GM10266 (cell line): ENCODE measurements around the gene ERAP2.

Experiments
- DNase-seq: peaks from one replicate; pipeline ENCODE4 v3.0.0; 2012; ENCODE audit errors: extremely low spot score
- TF ChIP-seq, protein P1 (sequence below): IDR thresholded peaks from 2 replicates; pipeline ENCODE4 v1.5.1; 2012; ENCODE audit warnings: mild to moderate bottlenecking, low read depth; ENCODE audit not compliant: control insufficient read depth, insufficient read depth; ENCODE audit errors: missing control alignments

Gene ERAP2

DNA sequence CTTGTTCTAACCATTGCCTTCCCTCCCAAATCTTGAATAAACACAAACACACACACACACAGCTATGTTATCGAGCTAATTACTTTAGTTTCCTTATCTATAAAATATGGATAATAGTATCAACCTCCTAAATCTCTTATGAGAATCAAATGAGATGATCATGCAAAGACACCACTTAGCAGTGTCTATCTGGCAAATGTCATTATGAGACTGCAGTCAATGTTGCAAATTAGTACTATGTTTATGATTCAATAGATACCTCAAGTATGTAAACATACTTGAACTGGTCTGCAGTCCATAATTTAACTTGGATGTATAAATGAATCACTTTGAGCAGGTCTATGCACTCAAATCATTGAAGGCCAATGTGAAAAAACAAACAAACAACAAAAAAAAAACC is 22.2 kb upstream of the ERAP2 start:
- DNase-seq = no peak
- TF ChIP-seq, protein P1, sequence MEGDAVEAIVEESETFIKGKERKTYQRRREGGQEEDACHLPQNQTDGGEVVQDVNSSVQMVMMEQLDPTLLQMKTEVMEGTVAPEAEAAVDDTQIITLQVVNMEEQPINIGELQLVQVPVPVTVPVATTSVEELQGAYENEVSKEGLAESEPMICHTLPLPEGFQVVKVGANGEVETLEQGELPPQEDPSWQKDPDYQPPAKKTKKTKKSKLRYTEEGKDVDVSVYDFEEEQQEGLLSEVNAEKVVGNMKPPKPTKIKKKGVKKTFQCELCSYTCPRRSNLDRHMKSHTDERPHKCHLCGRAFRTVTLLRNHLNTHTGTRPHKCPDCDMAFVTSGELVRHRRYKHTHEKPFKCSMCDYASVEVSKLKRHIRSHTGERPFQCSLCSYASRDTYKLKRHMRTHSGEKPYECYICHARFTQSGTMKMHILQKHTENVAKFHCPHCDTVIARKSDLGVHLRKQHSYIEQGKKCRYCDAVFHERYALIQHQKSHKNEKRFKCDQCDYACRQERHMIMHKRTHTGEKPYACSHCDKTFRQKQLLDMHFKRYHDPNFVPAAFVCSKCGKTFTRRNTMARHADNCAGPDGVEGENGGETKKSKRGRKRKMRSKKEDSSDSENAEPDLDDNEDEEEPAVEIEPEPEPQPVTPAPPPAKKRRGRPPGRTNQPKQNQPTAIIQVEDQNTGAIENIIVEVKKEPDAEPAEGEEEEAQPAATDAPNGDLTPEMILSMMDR = no peak

DNA sequence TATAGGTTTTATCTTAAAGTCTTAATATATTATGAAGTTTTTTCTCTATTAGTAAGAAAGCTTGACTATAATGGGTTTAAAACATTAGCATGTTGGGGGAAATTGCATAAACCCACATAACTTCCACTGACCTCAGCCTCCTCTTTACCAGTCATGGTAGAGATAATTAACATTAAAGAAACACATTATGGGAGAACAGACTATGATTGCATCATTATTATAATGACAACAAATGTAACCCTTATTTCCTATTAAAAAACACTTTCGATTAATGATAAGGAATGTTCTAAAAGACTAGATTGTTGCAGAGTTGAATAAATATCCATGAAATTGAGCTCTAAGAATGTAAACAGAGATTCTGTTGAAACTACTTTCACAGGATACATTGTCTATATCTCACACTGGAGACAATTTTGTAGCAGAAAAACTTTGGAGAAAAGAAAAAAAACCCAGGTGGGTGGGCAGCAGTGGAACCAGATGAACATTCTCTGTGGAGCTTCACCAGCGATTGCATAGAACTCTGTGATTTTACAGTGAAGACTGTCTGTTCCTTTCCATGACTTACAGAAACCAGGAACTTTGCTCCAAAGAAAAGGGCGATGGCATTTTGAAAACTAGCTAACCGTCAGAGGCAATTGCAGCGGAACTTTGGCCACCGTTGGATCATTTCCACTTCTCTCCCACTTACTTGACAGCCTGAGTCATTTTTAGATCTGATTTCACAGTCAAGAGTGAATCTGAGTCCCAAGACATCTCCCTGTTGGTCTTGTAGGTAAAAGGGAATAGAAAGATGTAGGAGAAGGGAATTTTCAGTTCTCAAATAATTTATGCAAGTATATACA is 21.0 kb upstream of the ERAP2 start:
- TF ChIP-seq, protein P1 = no peak
- no peak for DNase-seq

- TF ChIP-seq, protein P1 = no peak
- no peak for DNase-seq
Measured at GRCh38 chr5:96856371-96856770, 19.9 kb upstream of the ERAP2 start.

DNA sequence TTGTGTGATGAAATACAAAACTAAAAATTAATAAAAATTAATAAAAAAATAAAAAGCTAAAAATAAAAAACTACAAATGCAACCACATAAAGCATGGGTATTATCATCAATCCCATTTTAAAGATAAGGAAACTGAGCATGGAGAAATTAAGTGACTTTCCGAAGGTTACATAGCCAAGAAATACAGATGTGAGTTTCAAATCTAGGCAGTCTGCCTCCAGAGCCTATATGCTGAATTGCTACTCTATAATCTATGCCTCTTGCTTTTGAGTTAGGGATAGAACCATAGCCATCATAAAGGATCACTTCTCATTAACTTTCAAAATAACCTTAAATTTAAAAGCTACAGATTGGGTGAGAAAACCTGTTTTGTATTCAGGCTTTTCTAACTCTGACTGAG is 18.8 kb upstream of the ERAP2 start:
- TF ChIP-seq, protein P1 = no peak
- DNase-seq = no peak

GRCh38 chr5:96857924-96858323 is 18.4 kb upstream of the ERAP2 start:
- DNase-seq = no peak
- TF ChIP-seq, protein P1 = no peak

GRCh38 chr5:96859375-96859774 is 16.9 kb upstream of the ERAP2 start:
- TF ChIP-seq, protein P1 = no peak

GRCh38 chr5:96861076-96861475 is 15.2 kb upstream of the ERAP2 start:
- DNase-seq = no peak
- TF ChIP-seq, protein P1 = no peak

More at GRCh38 chr5:96859375-96859774, 16.9 kb upstream of the ERAP2 start:
- DNase-seq = no peak
